CD4-positive, alpha-beta T cell treated with Interleukin-4 for 1 hour (primary cell): Measurements from ENCODE around the gene MRPS2.
"Not testable (repeated sequence)": the region's sequence is repeated elsewhere in the genome, so short reads cannot be mapped to it uniquely, and the experiment has no call there.

Source experiments
- DNase-seq, 2 donors: peaks; one replicate each; pipeline ENCODE4 v3.0.0-alpha.2; 2020 to 2022

The MRPS2 gene

DNA sequence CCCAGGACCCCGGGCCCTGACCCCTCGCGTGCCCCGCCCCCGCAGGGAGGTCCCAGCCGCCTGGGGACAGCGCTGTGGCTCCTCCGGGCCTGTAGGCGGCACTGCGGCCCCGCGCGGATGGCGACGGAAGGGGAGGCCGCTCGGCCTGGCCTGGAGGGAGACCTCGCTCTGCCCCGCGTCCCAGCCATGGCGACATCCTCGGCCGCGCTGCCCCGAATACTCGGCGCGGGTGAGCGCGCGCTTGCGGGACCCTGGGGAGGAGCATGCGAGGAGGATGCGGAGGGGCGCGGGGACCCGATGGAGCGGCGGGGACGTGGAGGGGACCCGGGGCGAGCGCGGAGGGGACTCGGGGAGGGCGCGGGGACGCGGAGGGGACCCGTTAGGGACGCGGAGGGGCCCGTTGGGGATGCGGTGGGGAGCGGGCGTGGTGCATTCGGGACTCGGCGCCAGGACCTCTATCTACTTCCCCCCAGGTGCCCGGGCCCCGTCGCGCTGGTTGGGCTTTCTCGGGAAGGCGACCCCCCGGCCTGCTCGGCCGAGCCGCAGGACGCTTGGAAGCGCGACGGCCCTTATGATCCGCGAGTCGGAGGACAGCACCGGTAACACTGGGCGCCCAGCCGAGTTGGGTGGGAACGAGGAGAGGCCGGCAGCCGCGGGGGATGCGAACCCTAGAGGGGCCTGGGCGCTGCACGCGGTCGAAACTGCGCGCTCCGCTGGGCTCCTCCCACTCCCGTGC lies at the start of gene MRPS2:
Gene MRPS2 (plus strand): TSS at position 158 of the 736 bp plus-strand sequence. CDS start 29 bp downstream, at position 187.
- DNase-seq = peak; percentile 87 to 88

DNA sequence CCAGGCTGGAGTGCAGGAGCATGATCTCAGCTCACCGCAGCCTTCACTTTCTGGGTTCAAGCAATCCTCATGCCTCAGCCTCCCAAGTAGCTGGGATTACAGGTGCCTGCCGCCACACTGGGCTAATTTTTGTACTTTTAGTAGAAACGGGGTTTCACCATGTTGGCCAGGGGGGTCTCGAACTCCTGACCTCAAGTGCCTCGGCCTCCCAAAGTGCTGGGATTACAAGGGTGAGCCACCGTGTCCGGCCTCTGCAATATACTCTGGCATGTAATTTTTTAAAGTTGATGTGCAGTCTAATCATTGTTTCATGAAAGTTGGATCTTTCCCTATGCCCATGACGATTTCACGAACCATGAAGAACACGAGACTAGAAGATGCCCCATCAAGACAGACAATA lies 49.5 kb upstream of the MRPS2 start:
- no peak for DNase-seq

DNA sequence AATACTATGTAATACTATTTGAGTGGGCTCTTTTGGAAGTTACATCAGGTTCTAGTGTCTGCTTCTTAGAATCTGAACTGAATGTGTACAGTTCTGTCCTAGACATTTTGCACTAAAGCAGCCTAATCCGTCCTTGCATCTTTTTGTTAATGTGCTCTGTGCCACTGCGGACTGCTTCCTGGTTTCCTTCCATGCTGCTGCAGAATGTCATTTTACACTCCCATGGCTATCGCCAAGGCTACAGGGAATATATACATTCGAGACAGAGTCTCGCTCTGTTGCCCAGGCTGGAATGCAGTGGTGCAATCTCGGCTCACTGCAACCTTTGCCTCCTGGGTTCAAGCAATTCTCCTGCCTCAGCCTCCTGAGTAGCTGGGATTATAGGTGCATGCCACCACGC lies 48.6 kb upstream of the MRPS2 start:
- not testable (repeated sequence) for DNase-seq

DNA sequence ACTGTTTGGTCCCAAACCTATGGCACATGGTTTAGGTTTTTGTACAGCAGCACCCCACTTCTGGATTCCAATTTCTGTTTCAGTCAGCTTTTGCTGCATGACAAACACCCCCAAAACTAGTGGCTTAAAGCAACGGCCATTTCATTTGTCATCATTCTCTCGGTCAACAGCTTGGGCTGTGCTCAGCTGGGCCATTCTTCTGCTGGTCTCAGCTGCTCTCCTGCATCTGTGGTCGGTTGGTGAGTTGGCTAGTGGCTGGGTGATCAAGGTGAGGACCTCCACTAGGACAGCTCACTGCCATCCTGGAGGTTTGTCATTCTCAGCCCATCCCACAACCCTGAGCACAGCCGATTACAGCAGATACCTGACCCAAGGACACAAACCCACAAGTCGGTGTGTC lies 45.7 kb upstream of the MRPS2 start:
- no peak for DNase-seq

DNA sequence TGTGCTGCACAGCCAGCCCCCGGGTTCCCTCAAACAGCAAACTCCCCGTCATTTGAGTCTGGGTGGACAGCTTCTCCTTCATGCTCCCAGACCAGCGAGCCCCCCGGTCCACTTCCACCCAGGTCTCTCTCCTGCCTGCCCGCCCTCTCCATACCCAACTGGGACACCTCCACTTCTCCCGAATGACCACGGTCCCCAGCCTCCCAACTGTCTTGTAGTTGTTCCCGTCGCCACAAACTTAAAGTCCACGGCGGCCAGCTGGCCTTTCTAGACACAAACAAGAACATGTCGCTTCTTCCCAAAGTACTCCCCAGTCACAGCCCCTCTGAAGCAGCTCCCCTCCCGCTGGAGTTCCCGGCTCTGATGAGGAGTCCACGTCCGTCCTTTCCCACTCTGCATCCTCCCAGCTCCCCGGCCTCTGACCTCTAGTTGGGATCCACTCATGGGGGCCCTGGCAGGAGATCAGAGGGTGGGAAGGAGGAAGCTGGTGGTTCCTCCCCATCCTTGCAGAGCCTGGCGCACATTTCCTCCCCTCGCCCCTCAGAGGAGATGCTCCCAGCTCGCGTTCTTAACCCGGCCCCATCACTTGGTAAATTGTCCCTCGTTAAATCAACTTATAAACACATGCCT lies 45.0 kb upstream of the MRPS2 start:
- no peak for DNase-seq

DNA sequence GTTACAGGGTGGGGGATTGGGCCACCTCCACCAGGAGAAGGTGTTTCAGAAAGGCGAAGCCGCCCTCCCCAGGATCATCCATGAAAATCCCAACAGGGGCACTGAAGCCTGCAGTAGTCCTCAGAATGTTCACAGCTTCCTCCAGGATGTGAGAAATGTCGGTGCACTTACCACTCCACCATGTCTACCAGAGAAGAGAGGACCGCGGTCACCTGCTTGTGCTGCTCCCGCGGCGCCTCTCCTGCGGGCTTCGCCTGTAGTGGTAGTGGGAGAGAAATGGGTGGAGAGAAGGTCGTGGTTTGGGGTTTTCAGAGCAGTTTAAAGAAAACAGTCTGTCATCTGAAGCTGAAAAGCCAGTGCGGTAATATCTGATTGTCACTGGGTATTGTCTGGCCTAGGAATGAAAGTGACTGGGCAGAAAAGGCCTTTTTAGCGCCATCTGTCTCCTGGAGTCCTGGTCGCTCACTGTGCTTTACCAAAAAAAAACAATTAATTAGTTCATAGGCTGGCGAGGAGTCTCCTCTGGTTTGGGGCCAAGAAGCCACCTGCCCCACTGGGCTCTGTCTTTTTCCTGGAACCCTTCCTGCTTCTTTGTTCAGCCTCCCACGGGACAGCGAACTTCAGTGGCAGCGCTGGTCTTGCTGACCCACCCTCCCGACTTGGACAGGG lies 43.9 kb upstream of the MRPS2 start:
- DNase-seq = no peak

DNA sequence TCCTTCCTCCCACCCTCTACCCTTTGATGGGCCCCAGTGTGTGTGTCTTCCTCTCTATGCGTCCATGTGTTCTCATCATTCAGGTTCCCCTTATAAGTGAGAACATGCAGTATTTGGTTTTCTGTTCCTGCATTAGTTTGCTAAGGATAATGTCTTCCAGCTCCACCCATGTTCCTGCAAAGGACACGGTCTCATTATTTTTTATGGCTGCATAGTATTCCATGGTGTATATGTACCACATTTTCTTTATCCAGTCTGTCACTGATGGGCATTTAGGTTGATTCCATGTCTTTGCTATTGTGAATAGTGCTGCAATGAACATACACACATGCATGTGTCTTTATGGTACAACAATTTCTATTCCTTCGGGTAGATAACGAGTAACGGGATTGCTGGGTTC lies 42.0 kb upstream of the MRPS2 start:
- DNase-seq = not testable (repeated sequence)

DNA sequence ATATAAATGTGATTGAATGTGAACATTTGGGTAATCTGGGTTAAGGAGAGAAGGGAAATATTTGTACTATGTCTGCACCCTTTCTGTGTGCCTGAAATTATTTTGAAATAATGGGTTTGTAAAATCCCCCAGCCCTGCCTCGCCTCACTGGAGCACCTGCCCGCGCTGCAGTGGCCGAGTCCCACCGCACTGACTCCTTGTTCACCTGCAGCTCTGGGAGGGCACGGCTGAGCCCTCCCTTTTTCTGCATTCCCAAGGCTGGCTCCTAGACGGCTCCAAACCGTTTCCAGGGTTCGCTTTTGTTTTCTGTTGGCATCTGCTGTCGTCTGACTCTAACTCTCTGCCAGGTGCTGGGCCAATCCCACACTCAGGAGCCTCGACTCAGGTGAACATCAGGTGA lies 38.5 kb upstream of the MRPS2 start:
- DNase-seq = no peak

DNA sequence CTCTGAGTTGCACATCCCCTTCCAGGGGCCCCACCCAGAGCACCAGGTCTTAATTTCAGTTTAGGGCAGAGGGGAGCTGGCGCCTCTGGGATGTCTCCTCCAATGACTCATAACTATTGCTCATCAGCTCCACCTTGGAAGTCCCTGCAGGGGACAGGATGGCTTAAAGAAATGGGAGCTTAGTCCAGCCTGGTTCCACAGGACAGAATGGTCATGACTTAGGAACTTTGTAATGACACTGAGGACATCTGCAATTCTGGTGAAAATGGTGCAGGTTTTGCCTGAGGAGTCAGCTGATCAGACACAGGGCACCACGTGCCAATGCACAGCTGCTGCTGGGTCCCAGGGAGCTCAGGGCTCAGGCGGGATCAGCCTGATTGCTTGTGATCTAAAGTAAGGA lies 37.3 kb upstream of the MRPS2 start:
- DNase-seq = no peak

DNA sequence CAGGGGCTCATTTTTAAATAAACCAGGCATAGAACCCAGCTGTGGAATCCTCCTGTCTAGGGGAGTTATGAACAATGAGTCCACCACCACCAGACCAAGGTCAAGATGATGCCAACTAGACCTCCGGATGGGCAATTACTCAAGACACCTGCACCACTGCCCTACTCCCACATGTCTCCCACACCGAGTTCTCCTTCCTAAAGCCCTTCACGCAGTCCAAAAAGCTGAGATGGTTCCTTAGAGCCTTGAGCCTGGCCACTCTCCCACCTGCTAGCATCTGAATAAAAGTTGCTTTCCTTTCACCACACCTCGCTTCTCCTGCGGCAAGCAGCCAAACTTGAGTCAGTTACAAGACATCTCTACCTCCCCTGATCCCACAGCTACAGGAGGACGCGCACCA lies 36.3 kb upstream of the MRPS2 start:
- no peak for DNase-seq

DNA sequence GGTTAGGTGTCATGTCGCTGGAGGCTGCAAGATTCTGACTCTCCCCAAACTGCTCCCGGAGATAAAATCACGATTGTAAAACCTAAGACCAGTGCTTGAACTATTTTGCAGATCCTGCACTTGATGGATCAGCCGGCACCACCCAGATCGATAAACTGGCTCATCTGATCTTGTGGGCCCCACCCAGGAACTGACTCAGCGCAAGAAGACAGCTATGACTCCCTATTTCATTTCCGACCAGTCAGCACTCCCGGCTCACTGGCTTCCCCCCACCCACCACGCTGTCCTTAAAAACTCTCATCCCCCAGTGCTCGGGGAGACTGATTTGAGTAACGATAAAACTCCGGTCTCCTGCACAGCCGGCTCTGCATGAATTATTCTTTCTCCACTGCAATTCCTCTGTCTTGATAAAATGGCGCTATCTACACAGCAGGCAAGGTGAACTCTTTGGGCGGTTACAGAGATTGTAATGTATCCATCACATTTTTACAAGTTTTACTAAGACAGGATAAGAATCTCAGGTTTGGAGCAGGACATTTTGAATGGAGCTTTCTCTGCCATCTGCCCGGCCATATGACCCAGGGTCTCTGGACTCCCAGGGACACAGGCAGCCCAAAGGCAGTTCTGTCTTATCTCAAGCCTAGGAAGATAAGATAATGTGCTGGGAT lies 31.5 kb upstream of the MRPS2 start:
- peak; percentile 18 to 31 for DNase-seq

DNA sequence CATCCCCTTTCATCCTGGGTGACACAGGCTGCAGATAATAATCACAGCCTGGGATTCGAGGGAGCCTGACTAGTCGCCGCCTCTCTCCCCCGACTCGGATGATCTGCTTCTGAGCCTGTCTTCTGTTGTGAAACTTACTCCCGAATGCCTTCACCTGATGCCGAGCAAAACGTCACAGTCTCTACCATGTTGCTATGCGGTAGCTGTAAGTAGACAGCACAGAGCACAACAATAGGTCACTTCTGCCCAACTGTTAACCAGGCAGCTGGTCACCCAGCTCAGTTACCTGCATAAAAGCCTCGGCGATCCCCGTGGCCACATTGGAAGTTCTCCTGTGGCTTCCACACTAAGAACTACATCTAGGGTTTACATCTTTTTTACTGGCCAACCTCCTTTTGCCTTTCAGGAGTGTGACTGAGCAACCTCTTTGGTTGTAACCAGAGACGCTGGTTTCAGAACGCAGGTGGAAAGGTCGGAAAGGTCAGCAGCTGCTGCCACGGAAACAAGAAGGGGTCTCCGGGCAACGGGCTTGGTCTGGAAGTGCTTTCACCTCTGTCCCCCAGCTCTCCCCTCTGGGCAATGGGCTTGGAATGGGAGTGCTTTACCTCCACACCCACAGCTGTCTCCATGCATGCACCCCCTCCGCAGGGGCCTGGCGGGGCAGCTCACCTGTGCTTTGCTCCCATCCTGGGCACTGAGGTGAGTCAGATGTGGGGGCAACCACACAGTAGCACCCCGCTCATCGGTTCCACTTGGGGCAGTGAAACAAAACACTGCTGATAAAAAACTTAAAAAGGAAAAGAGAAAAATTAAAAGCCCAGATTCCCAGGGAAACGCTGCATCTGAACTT lies 28.5 kb upstream of the MRPS2 start:
- no peak for DNase-seq

DNA sequence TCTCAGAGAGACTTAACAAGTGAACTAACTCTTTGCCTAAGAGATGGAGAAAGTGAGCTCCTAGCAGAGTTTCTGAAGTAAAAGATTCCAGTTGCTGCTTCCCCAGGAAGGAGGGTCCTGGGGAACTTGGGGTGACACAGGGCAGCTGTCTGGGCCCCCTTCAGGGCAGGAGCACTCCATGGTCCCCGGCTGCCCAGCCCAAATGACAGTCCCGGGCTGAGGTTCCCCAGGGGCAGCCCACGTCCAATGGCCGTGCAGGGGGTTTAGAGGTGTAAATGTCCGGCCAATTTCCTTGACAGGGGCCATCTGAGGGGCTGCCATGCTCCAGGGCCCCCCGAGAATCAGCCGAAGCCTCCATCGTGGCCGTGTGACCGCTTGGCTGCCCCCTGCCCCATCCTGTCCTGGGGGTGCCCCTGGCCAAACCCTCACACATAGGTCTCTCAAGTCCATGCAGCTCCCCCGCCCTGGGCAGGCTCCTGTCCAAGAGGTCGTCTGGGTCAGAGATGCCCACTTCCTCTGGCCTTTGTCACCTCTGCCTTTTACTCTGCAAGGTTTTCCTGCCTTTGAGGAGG lies 26.4 kb upstream of the MRPS2 start:
- DNase-seq = no peak

DNA sequence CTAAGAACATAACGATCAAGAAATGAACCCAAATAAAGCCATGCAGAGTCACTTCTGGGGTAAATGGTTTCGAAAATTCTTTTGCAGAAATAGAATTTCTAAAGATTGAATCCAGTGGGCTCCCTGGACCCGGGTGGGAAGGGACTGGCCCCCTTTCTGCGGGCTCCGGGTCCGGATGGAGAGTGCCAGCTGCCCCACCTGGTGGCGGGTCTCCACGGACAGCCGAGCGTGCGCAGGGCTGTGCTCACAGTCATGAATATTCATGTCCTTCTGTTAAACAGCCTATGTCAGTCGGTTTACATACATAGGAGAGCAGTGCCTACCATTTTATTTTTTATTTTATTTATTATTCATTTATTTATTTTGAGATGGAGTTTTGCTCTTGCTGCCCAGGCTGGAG lies 25.6 kb upstream of the MRPS2 start:
- no peak for DNase-seq

DNA sequence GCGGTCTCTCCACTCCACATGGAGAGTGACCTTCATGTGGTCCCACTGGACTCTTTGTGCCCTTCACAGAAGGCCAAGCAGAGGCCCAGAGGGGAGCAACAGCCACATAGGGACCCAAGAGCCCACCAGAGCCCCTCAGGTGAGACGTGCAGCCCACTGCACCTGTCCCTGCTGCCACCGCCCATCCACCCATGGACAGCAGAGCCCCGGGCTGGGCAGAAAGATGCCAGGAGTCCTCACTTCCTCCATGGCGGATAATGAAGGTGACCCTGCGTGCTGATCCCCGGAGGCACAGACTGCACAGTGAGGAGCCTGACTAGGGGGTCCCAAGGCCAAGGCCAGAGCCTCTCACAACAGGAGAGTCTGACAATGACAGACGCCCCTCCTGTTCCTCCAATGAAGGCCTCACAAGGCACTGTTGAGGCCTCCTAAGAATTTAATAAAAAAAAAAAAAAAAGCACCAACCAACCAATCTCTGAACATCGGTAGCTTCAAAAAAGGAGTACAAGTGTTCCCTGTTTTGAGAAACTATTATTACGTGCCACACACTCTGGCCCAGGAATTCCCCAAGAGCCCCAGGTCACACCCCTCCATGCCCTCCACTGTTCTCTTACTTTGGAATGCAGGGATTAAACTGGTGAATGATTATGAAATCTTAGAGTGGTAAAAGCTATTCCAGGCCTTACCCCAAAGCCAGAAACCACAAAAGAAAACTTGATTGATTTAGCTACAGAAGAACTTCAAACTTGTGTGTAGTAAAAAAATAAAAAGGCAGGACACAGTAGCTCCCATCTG lies 23.7 kb upstream of the MRPS2 start:
- DNase-seq = no peak

DNA sequence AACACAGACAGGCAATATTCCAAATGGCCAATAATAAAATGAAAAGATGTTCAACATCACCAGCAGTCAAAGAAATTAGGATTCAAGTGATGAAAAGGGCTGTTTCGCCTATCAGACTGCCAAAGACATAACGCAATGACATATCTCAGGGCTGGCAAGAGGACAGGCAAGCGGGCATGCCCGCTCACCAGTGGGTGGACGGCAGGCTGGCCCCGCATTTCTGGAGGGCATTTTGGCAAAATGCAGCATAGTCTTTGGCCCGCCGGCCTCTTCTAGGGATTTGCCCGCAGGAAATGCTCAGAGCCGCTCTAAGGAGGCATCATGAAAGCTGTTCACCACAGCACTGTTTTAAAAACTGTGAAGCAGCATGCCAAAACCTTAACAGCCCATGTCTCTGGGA lies 22.3 kb upstream of the MRPS2 start:
- no peak for DNase-seq

DNA sequence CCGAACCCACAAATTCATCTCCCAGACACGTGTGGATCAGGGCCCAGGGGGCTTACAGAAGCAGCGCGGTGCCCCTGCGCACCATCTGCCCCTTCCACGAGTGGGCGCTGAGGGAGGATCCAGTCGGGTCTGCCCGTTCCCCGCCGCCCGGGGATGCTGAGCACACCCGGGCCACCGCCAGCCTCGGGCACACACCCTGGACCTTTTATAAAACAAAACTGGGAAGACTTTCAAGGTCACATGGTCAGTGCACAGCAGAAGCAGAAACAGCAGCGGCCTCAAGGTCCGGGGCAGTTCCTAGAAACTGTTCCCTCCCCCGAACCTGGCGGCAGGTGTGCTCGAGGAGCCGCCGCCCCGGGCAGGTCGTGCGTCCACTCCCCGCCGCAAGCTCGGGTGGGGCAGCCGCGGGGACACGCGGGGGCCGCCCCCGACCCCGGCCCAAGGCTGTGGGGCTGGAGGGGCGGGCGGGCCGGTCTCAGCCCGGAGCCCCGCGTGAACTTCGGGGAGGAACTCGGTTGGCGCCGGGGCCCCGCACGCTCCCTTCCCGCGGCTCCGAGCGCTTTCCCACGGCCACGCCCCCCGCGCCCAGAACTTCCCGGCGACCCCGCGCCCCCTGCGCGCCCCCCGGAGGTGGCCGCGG lies 21.5 kb upstream of the MRPS2 start:
- DNase-seq = no peak

DNA sequence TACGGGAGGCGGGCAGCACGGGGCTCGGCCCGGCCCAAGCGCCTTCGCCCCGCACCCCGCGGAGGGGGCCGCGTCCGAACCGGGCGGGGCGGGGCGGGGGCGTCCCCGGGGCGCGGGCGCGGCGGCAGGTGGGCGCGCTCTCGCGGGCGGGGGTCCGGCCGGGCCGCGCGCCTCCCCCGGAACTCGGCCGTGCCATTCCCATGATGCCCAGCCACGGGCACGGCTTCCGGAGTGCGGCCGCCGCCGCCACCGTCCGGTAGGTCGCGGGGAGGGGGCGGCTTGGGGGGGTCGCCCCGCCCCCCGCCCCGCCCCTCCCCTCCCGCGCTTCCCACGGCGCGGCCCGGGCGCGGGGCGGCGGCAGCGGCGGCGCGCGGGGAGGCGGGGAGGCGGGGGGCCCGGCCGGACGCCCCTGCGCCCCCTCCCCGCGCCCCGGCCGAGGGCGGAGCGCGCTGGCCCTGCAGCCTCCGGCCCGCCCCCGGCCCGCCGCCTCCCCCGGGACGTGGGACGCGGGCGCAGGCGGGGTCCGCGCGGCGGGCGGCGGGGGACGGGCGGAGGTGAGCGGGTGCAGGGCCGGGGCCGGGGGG lies 20.9 kb upstream of the MRPS2 start, which contains the start of gene PPP1R26:
Gene PPP1R26 (plus strand): TSS at position 314 of the 584 bp plus-strand sequence. CDS start 4,729 bp downstream, outside the sequence.
- no peak for DNase-seq

DNA sequence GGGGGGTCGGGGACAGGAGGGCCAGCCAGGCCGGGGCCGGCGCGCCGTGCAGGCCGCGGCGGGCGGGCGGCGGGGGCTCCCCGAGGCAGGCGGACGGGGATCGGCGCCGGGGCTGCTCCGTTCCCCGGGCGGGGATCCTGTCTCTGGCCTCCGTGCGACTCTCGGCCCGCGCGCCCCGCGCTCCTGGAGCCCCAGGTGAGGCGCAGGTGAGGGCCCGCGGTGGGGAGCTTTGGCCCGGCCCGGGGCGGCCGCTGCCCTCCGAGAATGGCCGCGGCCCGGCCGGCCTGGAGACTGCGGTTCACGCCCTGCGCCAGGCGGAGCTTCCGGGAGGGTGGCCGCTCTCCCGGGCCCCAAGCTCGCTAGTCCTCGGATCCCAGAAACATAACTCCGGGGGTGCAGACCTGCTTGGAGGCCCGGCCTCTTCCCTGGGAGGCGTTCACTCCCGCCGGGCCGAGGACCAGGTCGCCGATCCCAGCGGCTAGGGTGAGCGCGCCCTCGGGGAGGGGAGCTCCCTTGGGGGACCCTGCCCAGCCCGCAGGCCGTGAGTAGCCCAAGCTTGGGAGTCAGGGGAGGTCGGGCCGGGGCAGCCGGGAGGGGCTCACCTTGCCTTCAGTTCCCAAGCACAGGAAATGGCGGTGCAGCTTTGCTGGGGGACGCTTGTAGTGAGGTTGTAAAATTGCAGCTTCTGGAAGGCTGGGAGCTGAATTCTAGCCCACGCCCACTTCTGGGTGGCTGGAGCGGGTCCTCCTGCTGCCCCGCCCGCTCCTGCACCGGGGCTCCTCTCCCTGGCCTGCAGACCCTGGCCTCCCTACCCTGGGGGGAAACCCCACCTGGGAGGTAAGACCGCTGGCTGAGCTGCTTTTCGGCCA lies 20.2 kb upstream of the MRPS2 start:
- no peak for DNase-seq
